Sigmoid colon (tissue), 3 donors: ENCODE results near the gene TLR9.

ENCODE experiments used
- POLR2A ChIP-seq, 2 donors: fragments of 450-650 bp; IDR thresholded peaks; one replicate each; pipeline ENCODE4 v1.6.1; 2016; ENCODE audit warnings: antibody characterized with exemption in 2 of 2, mild to moderate bottlenecking in 2 of 2, moderate library complexity in 2 of 2
- TF ChIP-seq, protein P1 (sequence below), 4 experiments: fragments of 450-650 bp in 3 of 4; fragments of 200-600 bp in 1 of 4; IDR thresholded peaks; one replicate each; pipeline ENCODE4 v1.5.1; 2016 to 2019; ENCODE audit warnings: antibody characterized with exemption in 4 of 4, mild to moderate bottlenecking in 3 of 4, moderate library complexity in 2 of 4

DNA sequence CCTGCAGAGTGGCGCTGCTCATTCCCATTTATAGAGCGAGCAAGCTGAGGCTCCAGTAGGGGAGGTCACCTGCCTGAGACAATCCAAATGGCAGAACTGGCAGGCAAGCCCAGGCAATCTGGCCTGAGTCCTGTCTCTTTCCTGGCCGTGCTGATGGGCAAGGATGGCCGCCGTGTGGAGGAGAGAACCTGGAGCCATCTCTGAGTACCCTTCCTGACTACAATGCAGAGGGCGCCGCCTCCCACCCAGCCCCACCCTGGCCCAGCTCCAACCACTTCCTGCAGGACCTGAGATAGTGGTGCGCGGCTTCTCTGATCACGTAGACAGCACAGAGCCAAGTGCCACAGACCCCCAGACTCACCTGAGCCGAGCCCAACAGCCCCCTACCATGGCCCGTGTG is 7.0 kb downstream of the TLR9 start:
- no peak for TF ChIP-seq POLR2A (IDR thresholded peaks at IDR 0.05)
- TF ChIP-seq, protein P1, sequence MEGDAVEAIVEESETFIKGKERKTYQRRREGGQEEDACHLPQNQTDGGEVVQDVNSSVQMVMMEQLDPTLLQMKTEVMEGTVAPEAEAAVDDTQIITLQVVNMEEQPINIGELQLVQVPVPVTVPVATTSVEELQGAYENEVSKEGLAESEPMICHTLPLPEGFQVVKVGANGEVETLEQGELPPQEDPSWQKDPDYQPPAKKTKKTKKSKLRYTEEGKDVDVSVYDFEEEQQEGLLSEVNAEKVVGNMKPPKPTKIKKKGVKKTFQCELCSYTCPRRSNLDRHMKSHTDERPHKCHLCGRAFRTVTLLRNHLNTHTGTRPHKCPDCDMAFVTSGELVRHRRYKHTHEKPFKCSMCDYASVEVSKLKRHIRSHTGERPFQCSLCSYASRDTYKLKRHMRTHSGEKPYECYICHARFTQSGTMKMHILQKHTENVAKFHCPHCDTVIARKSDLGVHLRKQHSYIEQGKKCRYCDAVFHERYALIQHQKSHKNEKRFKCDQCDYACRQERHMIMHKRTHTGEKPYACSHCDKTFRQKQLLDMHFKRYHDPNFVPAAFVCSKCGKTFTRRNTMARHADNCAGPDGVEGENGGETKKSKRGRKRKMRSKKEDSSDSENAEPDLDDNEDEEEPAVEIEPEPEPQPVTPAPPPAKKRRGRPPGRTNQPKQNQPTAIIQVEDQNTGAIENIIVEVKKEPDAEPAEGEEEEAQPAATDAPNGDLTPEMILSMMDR (IDR thresholded peaks at IDR 0.05): no peak
